PFSK-1 (cell line): ENCODE results near the gene FABP7.

ENCODE experiments used
- FOXP2 ChIP-seq: optimal IDR thresholded peaks from 2 replicates; pipeline ENCODE3; 2011; ENCODE audit warnings: borderline replicate concordance, control low read depth, inconsistent platforms; ENCODE audit not compliant: insufficient read depth; ENCODE audit errors: extremely low read length, extremely low read depth
- POLR2AphosphoS5 ChIP-seq: IDR thresholded peaks from 2 replicates; pipeline ENCODE4 v1.6.1; 2012; ENCODE audit warnings: low read depth, mild to moderate bottlenecking, control low read depth, low read length, moderate library complexity
- REST ChIP-seq, 2 experiments: IDR thresholded peaks; 2 replicates each; pipeline versions ENCODE4 v1.6.1 to v1.8.0; 2011 to 2012; ENCODE audit warnings: low read depth in 2 of 2, low read length in 2 of 2, control low read depth in 1 of 2, inconsistent platforms in 1 of 2, mild to moderate bottlenecking in 1 of 2, moderate library complexity in 1 of 2; ENCODE audit not compliant: insufficient read depth in 1 of 2
- SIN3A ChIP-seq: IDR thresholded peaks from 2 replicates; pipeline ENCODE4 v1.6.1; 2012; ENCODE audit warnings: mild to moderate bottlenecking, low read length, moderate library complexity, borderline replicate concordance; ENCODE audit not compliant: insufficient read depth
- TAF1 ChIP-seq: IDR thresholded peaks from 2 replicates; pipeline ENCODE4 v1.6.1; 2012; ENCODE audit warnings: low read length, control low read depth, borderline replicate concordance; ENCODE audit not compliant: insufficient read depth

The FABP7 gene

GRCh38 chr6:122832459-122832858, 52.9 kb downstream of the FABP7 start:
- TF ChIP-seq POLR2AphosphoS5, result no peak
- TF ChIP-seq REST (IDR thresholded peaks at IDR 0.05; ENCODE audit: insufficient read depth in 1 of 2, low read depth in 2 of 2, low read length in 2 of 2), result no peak
- no peak for TF ChIP-seq FOXP2
- TF ChIP-seq SIN3A, result no peak
- no peak for TF ChIP-seq TAF1

DNA sequence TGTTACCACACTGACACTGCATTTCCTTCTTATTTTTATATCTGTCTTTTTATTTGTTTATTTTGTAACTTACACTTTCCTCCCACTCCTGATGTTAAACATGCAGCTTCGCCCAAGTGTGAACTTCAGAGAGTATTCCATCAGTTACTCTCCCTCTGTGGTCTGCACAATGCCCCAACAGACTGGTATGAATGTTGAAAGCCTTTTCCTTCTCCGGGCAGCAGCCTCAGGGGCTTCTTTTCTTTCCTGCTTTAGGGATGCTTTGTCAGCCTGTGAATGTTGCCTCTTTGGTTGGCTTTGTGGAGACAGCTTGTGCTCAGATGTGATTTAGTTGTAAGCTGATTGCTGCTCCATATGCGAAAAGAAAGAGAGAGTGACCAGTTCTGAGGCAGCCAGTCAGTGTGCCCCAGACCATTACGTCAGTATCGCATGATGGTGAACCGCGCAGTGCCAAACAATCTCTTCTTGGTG, 53.5 kb downstream of the FABP7 start:
- TF ChIP-seq FOXP2 (no peak), REST (IDR thresholded peaks at IDR 0.05; ENCODE audit: insufficient read depth in 1 of 2, low read depth in 2 of 2, low read length in 2 of 2) (no peak), POLR2AphosphoS5 (no peak), TAF1 (no peak), SIN3A (no peak)
